Measurements from ENCODE around the gene IL4R. TPM values are rescaled to one million over a fixed set of nuclear protein-coding genes. Genes with fewer than 3 reads are reported as not detected.

IL4R gene
- total RNA-seq, 1 experiment from 2014 or later, result 29.6 TPM

GRCh38 chr16:27353853-27354252 is 40.1 kb downstream of the IL4R start:
- H3K79me2 ChIP-seq (ENCODE audit: insufficient read depth, low read length), result no peaks in the 10 kb centered on the region
- H3K9me3 ChIP-seq (ENCODE audit: control insufficient read depth in 1 of 2, insufficient read depth in 1 of 2, low read depth in 1 of 2, low read length in 2 of 2), result peaks cover 0 to 3% of the 10 kb centered on the region in 2 experiments; a peak in 2 of 4 replicates
- CTCF ChIA-PET, result interaction anchor here (1.8 kb wide), 1 partner anchor 119 kb away, joined by 14 read pairs; no protein-coding TSS in a partner anchor
- RAD21 ChIA-PET (ENCODE audit: low non-redundant PET in 1 of 2, low total read pairs in 2 of 2, uncharacterized antibody in 2 of 2, unreplicated experiment in 2 of 2), result no interaction called here
- no peak for DNase-seq (ENCODE audit: low read depth, low spot score)
- no peak overlapping the region for H2AFZ ChIP-seq (ENCODE audit: low read depth, low read length, poor library complexity, severe bottlenecking)
- intact Hi-C loops (cut with micrococcal nuclease), result no loop called here
- TF ChIP-seq CBX3 (IDR thresholded peaks at IDR 0.05; ENCODE audit: low read depth), result no peak
- no peak for TF ChIP-seq SP1 (IDR thresholded peaks at IDR 0.05; ENCODE audit: low read depth)
- no peak for TF ChIP-seq SRF (IDR thresholded peaks at IDR 0.05; ENCODE audit: low read depth)
- TF ChIP-seq CEBPB (IDR thresholded peaks at IDR 0.05; ENCODE audit: low read depth), result no peak
- no peak for TF ChIP-seq YY1 (IDR thresholded peaks at IDR 0.05; ENCODE audit: extremely low read depth, insufficient replicate concordance, low read depth, low read length)
- no peak for TF ChIP-seq EGR1 (IDR thresholded peaks at IDR 0.05; ENCODE audit: low read depth)
- TF ChIP-seq POLR2A (IDR thresholded peaks at IDR 0.05; ENCODE audit: borderline replicate concordance, extremely low read depth, insufficient read depth, insufficient read length), result no peak
- TF ChIP-seq TCF7L2 (IDR thresholded peaks at IDR 0.05; ENCODE audit: borderline replicate concordance, extremely low read depth, insufficient read depth, insufficient read length), result no peak
- no peak for TF ChIP-seq ZNF274 (IDR thresholded peaks at IDR 0.05; ENCODE audit: low read depth, low read length)
- TF ChIP-seq RAD21 (IDR thresholded peaks at IDR 0.05; ENCODE audit: low read depth), result no peak
- TF ChIP-seq EZH2phosphoT487 (IDR thresholded peaks at IDR 0.05; ENCODE audit: borderline replicate concordance), result no peak
- no peaks in the 10 kb centered on the region for H4K20me1 ChIP-seq (ENCODE audit: insufficient read depth)
- H3K27ac ChIP-seq (ENCODE audit: low read depth, low read length), result no peak overlapping the region
- no peaks in the 10 kb centered on the region for H3K9me2 ChIP-seq (ENCODE audit: insufficient read depth)
- no peak for ATAC-seq
- H3K9ac ChIP-seq (ENCODE audit: low read length), result no peak overlapping the region
- no TSS peak for BruUV-seq (replicated peaks)
- no peaks in the 10 kb centered on the region for H3K27me3 ChIP-seq (ENCODE audit: insufficient read depth, low read length)
- H3K4me1 ChIP-seq (ENCODE audit: control insufficient read depth in 1 of 2, insufficient read depth in 2 of 2, low read length in 2 of 2), result no peaks in the 10 kb centered on the region
- H3K4me2 ChIP-seq (ENCODE audit: low read length), result no peak overlapping the region
- no peak overlapping the region for H3K4me3 ChIP-seq (replicated peaks in 1 of 2; ENCODE audit: low read depth in 1 of 2, low read length in 2 of 2)
- H3K36me3 ChIP-seq (ENCODE audit: control insufficient read depth in 1 of 2, insufficient read depth in 2 of 2, low read length in 2 of 2), result peaks cover 4 to 61% of the 10 kb centered on the region in 2 experiments; a peak in 3 of 4 replicates
- POLR2A ChIA-PET, result no interaction called here

DNA sequence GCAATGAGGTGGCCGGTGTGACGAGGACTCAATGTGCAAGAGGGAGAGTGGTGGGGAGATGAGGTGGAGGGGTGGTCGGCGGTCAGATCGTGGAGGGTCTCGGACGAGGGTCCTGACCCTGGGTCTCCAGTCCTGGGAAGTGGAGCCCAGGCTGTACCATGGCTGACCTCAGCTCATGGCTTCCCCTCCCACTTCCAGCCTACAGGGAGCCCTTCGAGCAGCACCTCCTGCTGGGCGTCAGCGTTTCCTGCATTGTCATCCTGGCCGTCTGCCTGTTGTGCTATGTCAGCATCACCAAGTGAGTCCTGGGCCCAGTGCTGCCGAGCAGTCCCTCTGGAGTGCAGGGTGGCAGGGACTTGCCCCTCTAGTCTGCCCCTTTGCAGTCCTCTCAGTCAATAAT is 41.8 kb downstream of the IL4R start:
- no peaks in the 10 kb centered on the region for H4K20me1 ChIP-seq (ENCODE audit: insufficient read depth)
- RAD21 ChIA-PET (ENCODE audit: low non-redundant PET in 1 of 2, low total read pairs in 2 of 2, uncharacterized antibody in 2 of 2, unreplicated experiment in 2 of 2), result no interaction called here
- CTCF ChIA-PET, result interaction anchor here (0.6 to 1.8 kb wide), 12 partner anchors 10 to 175 kb away, joined by 3 to 14 read pairs (median 4); partner anchors contain the start of gene KDM8
- intact Hi-C loops (cut with micrococcal nuclease), result no loop called here
- H3K36me3 ChIP-seq (ENCODE audit: control insufficient read depth in 1 of 2, insufficient read depth in 2 of 2, low read length in 2 of 2), result peaks cover 4 to 62% of the 10 kb centered on the region in 2 experiments; a peak in 3 of 4 replicates
- H3K27me3 ChIP-seq (ENCODE audit: insufficient read depth, low read length), result no peaks in the 10 kb centered on the region
- H3K79me2 ChIP-seq (ENCODE audit: insufficient read depth, low read length), result no peaks in the 10 kb centered on the region
- no peak overlapping the region for H2AFZ ChIP-seq (ENCODE audit: low read depth, low read length, poor library complexity, severe bottlenecking)
- DNase-seq (ENCODE audit: low read depth, low spot score) (peak; percentile 19), ATAC-seq (peak; percentile 89)
- no peak overlapping the region for H3K4me3 ChIP-seq (replicated peaks in 1 of 2; ENCODE audit: low read depth in 1 of 2, low read length in 2 of 2)
- no peak overlapping the region for H3K27ac ChIP-seq (ENCODE audit: low read depth, low read length)
- no peaks in the 10 kb centered on the region for H3K9me2 ChIP-seq (ENCODE audit: insufficient read depth)
- POLR2A ChIA-PET, result no interaction called here
- no TSS peak for BruUV-seq (replicated peaks)
- H3K9me3 ChIP-seq (ENCODE audit: control insufficient read depth in 1 of 2, insufficient read depth in 1 of 2, low read depth in 1 of 2, low read length in 2 of 2), result peaks cover 0 to 1% of the 10 kb centered on the region in 2 experiments; a peak in 2 of 4 replicates
- H3K9ac ChIP-seq (ENCODE audit: low read length), result no peak overlapping the region
- TF ChIP-seq JUND (IDR thresholded peaks at IDR 0.05) (no peak), CTCF (IDR thresholded peaks at IDR 0.05 in 2 of 3, conservative IDR thresholded peaks at IDR 0.05 in 1 of 3; ENCODE audit: borderline replicate concordance in 1 of 3, insufficient read depth in 1 of 3, low read depth in 2 of 3, low read length in 2 of 3) (peak; percentile 35 to 72 (median 67); a peak in 5 of 6 replicates), SIN3A (IDR thresholded peaks at IDR 0.05; ENCODE audit: low read depth) (no peak), ZNF274 (IDR thresholded peaks at IDR 0.05; ENCODE audit: low read depth, low read length) (no peak), RAD21 (IDR thresholded peaks at IDR 0.05; ENCODE audit: low read depth) (peak; percentile 52)
- no peak overlapping the region for H3K4me2 ChIP-seq (ENCODE audit: low read length)
- no peaks in the 10 kb centered on the region for H3K4me1 ChIP-seq (ENCODE audit: control insufficient read depth in 1 of 2, insufficient read depth in 2 of 2, low read length in 2 of 2)
